HG02763 (cell line): ENCODE results near the gene KCNE4.

Experiments
- ATAC-seq: cut with Tn5 transposase; IDR thresholded peaks from one replicate; pipeline ENCODE4 v1.9.1; 2021; ENCODE audit warnings: mild to moderate bottlenecking, moderate library complexity; ENCODE audit not compliant: unreplicated experiment

Gene KCNE4

GRCh38 chr2:223083402-223084070 is 31.5 kb downstream of the KCNE4 start:
- no peak for ATAC-seq

- ATAC-seq = no peak
Observed at GRCh38 chr2:223084873-223085272, 32.9 kb downstream of the KCNE4 start.

- no peak for ATAC-seq
Observed at GRCh38 chr2:223086370-223086981, 34.5 kb downstream of the KCNE4 start.

GRCh38 chr2:223087466-223087865 is 35.5 kb downstream of the KCNE4 start:
- no peak for ATAC-seq

GRCh38 chr2:223088866-223089265 is 36.9 kb downstream of the KCNE4 start:
- ATAC-seq = no peak

GRCh38 chr2:223090039-223090438 is 38.0 kb downstream of the KCNE4 start:
- ATAC-seq = no peak

- ATAC-seq = no peak
Observed at GRCh38 chr2:223090540-223091235, 38.7 kb downstream of the KCNE4 start.

GRCh38 chr2:223092667-223093066 is 40.7 kb downstream of the KCNE4 start:
- ATAC-seq = no peak

- no peak for ATAC-seq
Observed at GRCh38 chr2:223093436-223094241, 41.6 kb downstream of the KCNE4 start.

- no peak for ATAC-seq
Observed at GRCh38 chr2:223095207-223095606, 43.2 kb downstream of the KCNE4 start.

GRCh38 chr2:223096235-223096970 is 44.4 kb downstream of the KCNE4 start:
- ATAC-seq = no peak

GRCh38 chr2:223097888-223098383 is 45.9 kb downstream of the KCNE4 start:
- no peak for ATAC-seq

GRCh38 chr2:223099561-223099960 is 47.6 kb downstream of the KCNE4 start:
- no peak for ATAC-seq

GRCh38 chr2:223100061-223100511 is 48.1 kb downstream of the KCNE4 start:
- no peak for ATAC-seq

- peak; percentile 76 for ATAC-seq
Observed at GRCh38 chr2:223101340-223102039, 49.5 kb downstream of the KCNE4 start.

- no peak for ATAC-seq
Observed at GRCh38 chr2:223102040-223102400, 50.0 kb downstream of the KCNE4 start.

- ATAC-seq = no peak
Observed at GRCh38 chr2:223102450-223102849, 50.5 kb downstream of the KCNE4 start.

GRCh38 chr2:223104336-223105132 is 52.5 kb downstream of the KCNE4 start:
- ATAC-seq = no peak
